Keratinocyte (primary cell): ENCODE measurements around the gene ROPN1.

Experiments used
- EZH2 ChIP-seq: IDR thresholded peaks from one replicate; pipeline ENCODE4 v1.6.1; 2012; ENCODE audit warnings: inconsistent platforms, mild to moderate bottlenecking, low read length, moderate library complexity
- TF ChIP-seq, protein P1 (sequence below), 3 experiments: IDR thresholded peaks in 1 of 3; conservative IDR thresholded peaks in 1 of 3; optimal IDR thresholded peaks in 1 of 3; 2 replicates in 2 of 3; 3 replicates in 1 of 3; pipeline versions ENCODE3 to v1.5.1; 2011; ENCODE audit warnings: low read length in 3 of 3, mild to moderate bottlenecking in 3 of 3, moderate library complexity in 2 of 3, control low read depth in 1 of 3, inconsistent platforms in 1 of 3; ENCODE audit not compliant: insufficient read depth in 2 of 3; ENCODE audit errors: extremely low read depth in 1 of 3

DNA sequence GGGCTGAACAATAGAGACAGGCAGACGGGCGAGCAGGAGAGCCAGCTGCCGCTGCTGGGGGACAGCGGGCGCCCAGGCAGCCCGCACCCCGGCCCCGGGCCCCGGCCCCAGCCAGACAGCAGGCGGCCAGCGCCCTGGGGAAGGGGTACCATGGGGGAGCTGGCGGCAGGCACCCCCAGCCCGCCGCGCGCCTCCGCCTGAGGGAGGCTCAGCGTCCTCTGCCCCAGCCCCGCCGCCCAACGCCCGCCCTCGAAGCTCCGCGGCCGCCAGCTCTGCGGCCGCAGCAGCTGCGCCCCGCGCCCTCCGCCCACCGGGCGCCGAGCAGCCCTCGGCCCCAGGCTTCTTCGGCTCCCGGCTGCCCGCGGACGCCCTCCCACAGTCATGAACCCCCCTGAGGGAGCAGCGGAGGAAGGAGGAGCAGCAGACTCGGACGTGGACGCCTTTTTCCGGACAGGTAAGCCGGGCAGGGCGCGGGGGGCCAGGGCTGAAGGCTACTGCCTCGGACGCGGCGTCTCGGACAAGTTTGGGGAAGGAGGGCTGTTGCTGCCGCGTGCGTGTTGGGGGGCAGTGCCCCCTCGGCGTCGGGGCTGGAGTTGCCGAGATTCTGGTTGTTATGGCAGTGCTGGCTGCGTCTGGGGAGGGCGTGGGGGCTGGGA lies 41.6 kb upstream of the ROPN1 start, which contains the start of gene KALRN:
- TF ChIP-seq, protein P1, sequence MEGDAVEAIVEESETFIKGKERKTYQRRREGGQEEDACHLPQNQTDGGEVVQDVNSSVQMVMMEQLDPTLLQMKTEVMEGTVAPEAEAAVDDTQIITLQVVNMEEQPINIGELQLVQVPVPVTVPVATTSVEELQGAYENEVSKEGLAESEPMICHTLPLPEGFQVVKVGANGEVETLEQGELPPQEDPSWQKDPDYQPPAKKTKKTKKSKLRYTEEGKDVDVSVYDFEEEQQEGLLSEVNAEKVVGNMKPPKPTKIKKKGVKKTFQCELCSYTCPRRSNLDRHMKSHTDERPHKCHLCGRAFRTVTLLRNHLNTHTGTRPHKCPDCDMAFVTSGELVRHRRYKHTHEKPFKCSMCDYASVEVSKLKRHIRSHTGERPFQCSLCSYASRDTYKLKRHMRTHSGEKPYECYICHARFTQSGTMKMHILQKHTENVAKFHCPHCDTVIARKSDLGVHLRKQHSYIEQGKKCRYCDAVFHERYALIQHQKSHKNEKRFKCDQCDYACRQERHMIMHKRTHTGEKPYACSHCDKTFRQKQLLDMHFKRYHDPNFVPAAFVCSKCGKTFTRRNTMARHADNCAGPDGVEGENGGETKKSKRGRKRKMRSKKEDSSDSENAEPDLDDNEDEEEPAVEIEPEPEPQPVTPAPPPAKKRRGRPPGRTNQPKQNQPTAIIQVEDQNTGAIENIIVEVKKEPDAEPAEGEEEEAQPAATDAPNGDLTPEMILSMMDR (optimal IDR thresholded peaks at IDR 0.05 in 1 of 3, IDR thresholded peaks at IDR 0.05 in 1 of 3, conservative IDR thresholded peaks at IDR 0.05 in 1 of 3; ENCODE audit: extremely low read depth in 1 of 3, insufficient read depth in 2 of 3, low read length in 3 of 3) = no peak
- TF ChIP-seq EZH2 = peak; percentile 95
